Skeletal muscle satellite cell (primary cell): ENCODE measurements around the gene STRBP.
"Not testable (repeated sequence)": the region's sequence is repeated elsewhere in the genome, so short reads cannot be mapped to it uniquely, and the experiment has no call there.

Experiments used
- H3K27me3 ChIP-seq: 2 replicates; pipeline ENCODE4 v1.7.0; 2013; ENCODE audit warnings: low read length; ENCODE audit not compliant: control insufficient read depth, insufficient read depth
- H3K36me3 ChIP-seq: 2 replicates; pipeline ENCODE4 v1.7.0; 2013; ENCODE audit warnings: mild to moderate bottlenecking, control low read depth, low read length; ENCODE audit not compliant: insufficient read depth
- H3K4me1 ChIP-seq: 2 replicates; pipeline ENCODE4 v1.7.0; 2013; ENCODE audit warnings: low read length; ENCODE audit not compliant: control insufficient read depth, insufficient read depth
- H3K4me2 ChIP-seq: 2 replicates; pipeline ENCODE4 v1.7.0; 2013; ENCODE audit warnings: mild to moderate bottlenecking, low read length
- H3K4me3 ChIP-seq: 2 replicates; pipeline ENCODE4 v1.7.0; 2013; ENCODE audit warnings: low read length
- H3K9ac ChIP-seq: 2 replicates; pipeline ENCODE4 v1.7.0; 2013; ENCODE audit warnings: mild to moderate bottlenecking, low read depth, low read length, moderate library complexity
- H3K9me3 ChIP-seq: replicated peaks from 2 replicates; pipeline ENCODE4 v1.7.0; 2013; ENCODE audit warnings: mild to moderate bottlenecking, control low read depth, low read length

The STRBP gene

DNA sequence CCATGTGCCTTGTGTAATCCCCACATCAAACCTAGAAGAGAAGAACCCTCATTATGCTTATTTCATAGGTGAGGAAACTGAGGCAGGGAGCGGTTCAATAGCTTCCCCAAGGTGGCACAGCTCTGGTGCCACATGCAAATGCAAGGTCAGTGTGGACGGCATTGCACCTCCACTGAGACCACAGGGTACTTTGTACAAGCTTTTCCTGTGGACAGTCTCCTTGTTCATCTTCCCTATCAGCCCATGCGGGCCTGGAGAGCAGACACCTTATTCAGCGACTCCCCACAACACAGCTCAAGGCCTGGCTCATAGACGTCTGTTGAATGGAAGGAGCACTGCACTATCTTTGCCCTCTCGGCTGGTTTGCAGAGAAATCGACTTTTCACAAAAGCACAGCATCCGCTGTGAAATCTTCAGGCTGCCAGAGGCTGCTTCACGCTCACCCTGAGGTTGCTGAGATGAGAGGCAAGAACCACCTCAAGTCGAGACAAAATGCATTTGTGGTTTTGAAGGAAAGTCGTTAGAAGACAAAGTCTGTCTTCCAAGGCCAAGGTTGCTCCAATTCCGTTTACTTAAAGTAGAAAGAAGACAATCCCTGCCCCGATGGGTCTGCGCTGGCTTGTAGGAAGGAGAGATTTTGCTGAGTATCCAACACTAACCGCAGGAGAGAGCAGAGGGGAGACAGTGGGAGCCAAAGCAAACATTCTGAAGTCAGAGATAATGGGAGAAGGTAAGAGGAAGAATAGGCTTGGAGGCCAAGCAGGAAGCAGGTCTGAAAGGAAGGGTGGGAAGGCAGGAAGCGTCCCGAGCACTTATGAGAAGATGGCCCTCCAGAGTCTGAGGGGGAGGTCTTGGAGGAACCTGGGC lies 34.2 kb upstream of the STRBP start:
- no peak overlapping the region for H3K4me3 ChIP-seq
- H3K4me2 ChIP-seq = no peak overlapping the region
- H3K9me3 ChIP-seq = no peaks in the 10 kb centered on the region
- H3K9ac ChIP-seq = no peak overlapping the region
- H3K27me3 ChIP-seq = peaks cover 45% of the 10 kb centered on the region
- no peaks in the 10 kb centered on the region for H3K36me3 ChIP-seq
- no peaks in the 10 kb centered on the region for H3K4me1 ChIP-seq

DNA sequence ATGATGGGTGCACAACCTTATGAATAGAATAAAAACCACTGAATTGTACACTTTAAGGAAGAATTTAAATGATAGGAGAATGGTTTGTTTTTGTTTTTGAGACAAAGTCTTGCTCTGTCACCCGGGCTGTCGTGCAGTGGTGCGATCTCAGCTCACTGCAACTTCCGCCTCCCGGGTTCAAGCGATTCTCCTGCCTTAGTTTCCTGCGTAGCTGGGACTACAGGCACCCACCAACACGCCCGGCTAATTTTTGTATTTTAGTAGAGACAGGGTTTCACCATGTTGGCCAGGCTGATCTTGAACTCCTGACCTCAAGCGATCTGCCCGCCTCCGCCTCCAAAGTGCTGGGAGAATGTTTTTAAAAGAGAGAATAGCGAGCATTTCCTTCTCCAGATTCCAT lies 33.5 kb upstream of the STRBP start:
- not testable (repeated sequence) for H3K9me3 ChIP-seq, H3K4me2 ChIP-seq, H3K36me3 ChIP-seq, H3K4me3 ChIP-seq, H3K4me1 ChIP-seq, H3K9ac ChIP-seq
- peaks cover 38% of the 10 kb centered on the region for H3K27me3 ChIP-seq

DNA sequence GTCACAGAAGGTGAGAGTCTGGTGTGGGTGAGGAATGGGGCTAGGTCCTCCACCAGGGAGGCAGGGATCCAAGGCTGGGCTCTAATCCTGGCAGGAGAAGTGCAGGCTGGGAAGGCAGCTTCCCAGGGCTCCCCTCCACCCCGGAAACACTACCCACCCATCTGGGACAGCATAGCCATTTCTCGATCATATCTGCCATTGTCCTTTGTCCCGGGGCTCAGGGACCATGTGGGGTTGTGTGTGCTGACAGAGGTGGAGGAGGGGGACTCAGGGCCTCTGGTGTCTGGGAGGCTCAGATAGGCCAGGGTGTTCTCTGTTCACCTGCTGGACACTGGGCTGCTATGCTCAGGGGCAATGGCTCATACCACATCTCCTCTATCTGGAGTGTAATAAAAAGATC lies 32.2 kb upstream of the STRBP start:
- Histone ChIP-seq H3K9ac (no peak overlapping the region), H3K27me3 (peaks cover 36% of the 10 kb centered on the region), H3K36me3 (no peaks in the 10 kb centered on the region), H3K4me3 (no peak overlapping the region), H3K9me3 (no peaks in the 10 kb centered on the region), H3K4me2 (no peak overlapping the region), H3K4me1 (no peaks in the 10 kb centered on the region)

DNA sequence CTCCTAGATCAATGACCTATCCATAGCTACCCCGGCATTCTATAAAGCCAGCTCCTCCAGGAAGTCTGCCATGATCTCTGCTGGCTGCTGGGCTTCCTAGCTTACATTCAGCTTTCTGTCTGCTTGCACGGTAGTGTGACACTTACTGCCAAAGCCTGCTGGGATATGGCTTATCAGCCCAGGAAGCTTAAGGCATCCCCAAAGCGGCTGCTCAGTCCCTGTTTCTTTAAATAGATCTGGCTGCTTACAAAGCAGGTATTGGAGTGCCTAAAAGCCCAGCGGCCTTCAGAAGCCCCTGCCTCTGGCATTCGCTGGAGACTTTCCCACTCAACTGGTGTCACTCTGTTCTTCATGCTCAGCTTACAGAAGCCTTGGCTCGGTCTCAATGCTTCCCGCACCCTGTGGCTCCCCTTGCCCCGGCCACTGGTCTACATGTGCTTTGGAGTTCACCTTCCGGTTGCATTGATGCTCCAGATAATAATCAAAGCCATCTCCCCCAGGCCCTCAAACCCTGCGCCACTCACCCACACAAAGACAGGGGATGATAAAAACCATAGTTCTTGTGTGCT lies 31.3 kb upstream of the STRBP start:
- no peak overlapping the region for H3K4me2 ChIP-seq
- H3K4me3 ChIP-seq = no peak overlapping the region
- no peaks in the 10 kb centered on the region for H3K4me1 ChIP-seq
- peaks cover 36% of the 10 kb centered on the region for H3K27me3 ChIP-seq
- H3K36me3 ChIP-seq = no peaks in the 10 kb centered on the region
- no peak overlapping the region for H3K9ac ChIP-seq
- H3K9me3 ChIP-seq = no peaks in the 10 kb centered on the region

DNA sequence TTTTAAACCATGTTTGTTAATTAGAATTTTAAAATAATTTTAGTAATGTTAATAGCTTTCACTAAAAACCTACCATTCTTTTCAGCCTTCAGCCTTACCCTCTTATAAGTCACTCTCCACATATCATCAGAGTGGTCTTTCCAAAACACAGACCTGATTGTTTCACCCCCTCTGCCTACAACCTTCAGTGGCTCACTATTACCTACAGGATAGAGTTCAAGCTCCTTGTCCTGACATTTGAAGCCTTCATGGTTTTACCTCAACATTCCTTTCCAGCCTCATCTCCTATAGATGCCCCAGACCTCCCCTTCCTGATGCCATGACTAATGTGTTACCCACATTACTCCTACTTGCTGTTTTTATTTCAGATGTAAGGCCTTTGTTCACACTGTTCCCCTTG lies 27.8 kb upstream of the STRBP start:
- H3K9ac ChIP-seq = no peak overlapping the region
- no peaks in the 10 kb centered on the region for H3K4me1 ChIP-seq
- no peak overlapping the region for H3K4me2 ChIP-seq
- H3K27me3 ChIP-seq = peaks cover 33% of the 10 kb centered on the region
- H3K9me3 ChIP-seq = no peaks in the 10 kb centered on the region
- H3K36me3 ChIP-seq = no peaks in the 10 kb centered on the region
- H3K4me3 ChIP-seq = no peak overlapping the region

- H3K4me1 ChIP-seq = no peaks in the 10 kb centered on the region
- no peak overlapping the region for H3K9ac ChIP-seq
- H3K36me3 ChIP-seq = no peaks in the 10 kb centered on the region
- no peaks in the 10 kb centered on the region for H3K9me3 ChIP-seq
- no peak overlapping the region for H3K4me2 ChIP-seq
- peaks cover 22% of the 10 kb centered on the region for H3K27me3 ChIP-seq
- H3K4me3 ChIP-seq = no peak overlapping the region
Observed at GRCh38 chr9:123291736-123292135, 23.4 kb upstream of the STRBP start.

DNA sequence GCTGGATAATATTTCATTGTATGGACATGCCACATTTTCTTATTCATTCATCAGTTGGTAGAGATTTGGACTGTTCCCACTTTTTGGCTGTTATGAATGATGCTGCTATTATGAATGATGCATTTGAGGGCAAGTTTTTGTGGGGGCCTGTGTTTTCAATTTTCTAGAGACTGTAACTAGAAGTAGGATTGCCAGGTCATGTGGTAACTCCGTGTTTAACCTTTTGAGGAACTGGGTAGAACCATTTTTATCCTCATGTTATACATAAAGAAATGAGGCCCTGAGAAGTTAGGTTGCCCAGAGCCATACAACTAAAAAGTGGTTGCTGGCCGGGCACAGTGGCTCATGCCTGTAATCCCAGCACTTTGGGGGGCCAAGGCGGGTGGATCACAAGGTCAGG lies 22.4 kb upstream of the STRBP start:
- no peak overlapping the region for H3K4me2 ChIP-seq
- H3K9me3 ChIP-seq = no peaks in the 10 kb centered on the region
- no peak overlapping the region for H3K9ac ChIP-seq
- H3K4me1 ChIP-seq = no peaks in the 10 kb centered on the region
- no peak overlapping the region for H3K4me3 ChIP-seq
- no peaks in the 10 kb centered on the region for H3K36me3 ChIP-seq
- H3K27me3 ChIP-seq = peaks cover 24% of the 10 kb centered on the region

- Histone ChIP-seq H3K4me1 (no peaks in the 10 kb centered on the region), H3K36me3 (no peaks in the 10 kb centered on the region), H3K4me3 (no peak overlapping the region), H3K9ac (no peak overlapping the region), H3K27me3 (peaks cover 30% of the 10 kb centered on the region), H3K4me2 (no peak overlapping the region), H3K9me3 (no peaks in the 10 kb centered on the region)
Observed at GRCh38 chr9:123287639-123288038, 19.3 kb upstream of the STRBP start.

DNA sequence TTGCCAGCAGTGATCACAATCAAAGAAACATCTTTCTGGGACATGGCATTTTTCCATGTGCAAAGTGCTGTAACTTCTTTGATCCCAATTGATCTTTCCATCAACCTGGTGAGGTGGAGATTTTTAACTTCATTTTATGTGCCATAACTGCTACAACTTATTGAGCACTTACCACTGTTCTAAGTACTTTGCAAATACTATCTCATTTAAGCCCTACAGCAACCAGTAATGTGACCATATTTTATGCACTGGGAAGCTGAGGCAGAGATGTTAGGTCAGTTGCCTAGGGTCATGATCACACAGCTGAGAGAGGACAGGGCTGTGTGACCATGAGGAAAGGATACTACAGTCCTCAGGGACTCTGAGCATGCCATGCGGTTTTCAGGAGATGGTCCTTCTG lies 17.9 kb upstream of the STRBP start:
- no peak overlapping the region for H3K4me3 ChIP-seq
- H3K4me1 ChIP-seq = no peaks in the 10 kb centered on the region
- no peak overlapping the region for H3K4me2 ChIP-seq
- no peak overlapping the region for H3K9ac ChIP-seq
- H3K27me3 ChIP-seq = peaks cover 34% of the 10 kb centered on the region
- H3K9me3 ChIP-seq = no peaks in the 10 kb centered on the region
- no peaks in the 10 kb centered on the region for H3K36me3 ChIP-seq

- Histone ChIP-seq H3K4me2 (no peak overlapping the region), H3K27me3 (peaks cover 37% of the 10 kb centered on the region), H3K9ac (no peak overlapping the region), H3K9me3 (no peaks in the 10 kb centered on the region), H3K4me3 (no peak overlapping the region), H3K36me3 (no peaks in the 10 kb centered on the region), H3K4me1 (no peaks in the 10 kb centered on the region)
Observed at GRCh38 chr9:123284656-123285055, 16.3 kb upstream of the STRBP start.

DNA sequence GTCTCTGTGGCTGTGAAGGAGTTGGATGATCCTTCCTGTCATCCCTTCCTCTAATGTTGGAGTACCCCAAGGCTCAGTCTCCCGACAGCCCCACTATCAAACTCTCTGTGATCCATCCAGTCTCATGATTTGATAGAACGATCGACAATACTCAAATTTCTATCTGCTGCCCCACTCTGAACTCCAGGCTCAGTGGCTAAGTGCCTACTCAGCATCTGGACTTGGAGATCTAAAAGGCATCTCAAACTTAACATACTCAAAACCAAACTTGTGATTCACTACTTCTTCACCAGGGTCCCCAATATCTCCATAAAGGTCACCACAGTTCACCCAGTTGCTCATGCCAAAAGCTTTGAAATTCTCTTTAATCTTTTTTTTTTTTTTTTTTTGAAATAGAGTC lies 15.1 kb upstream of the STRBP start:
- Histone ChIP-seq H3K4me1 (no peaks in the 10 kb centered on the region), H3K27me3 (peaks cover 44% of the 10 kb centered on the region), H3K9ac (no peak overlapping the region), H3K4me3 (no peak overlapping the region), H3K36me3 (no peaks in the 10 kb centered on the region), H3K9me3 (no peaks in the 10 kb centered on the region), H3K4me2 (no peak overlapping the region)

DNA sequence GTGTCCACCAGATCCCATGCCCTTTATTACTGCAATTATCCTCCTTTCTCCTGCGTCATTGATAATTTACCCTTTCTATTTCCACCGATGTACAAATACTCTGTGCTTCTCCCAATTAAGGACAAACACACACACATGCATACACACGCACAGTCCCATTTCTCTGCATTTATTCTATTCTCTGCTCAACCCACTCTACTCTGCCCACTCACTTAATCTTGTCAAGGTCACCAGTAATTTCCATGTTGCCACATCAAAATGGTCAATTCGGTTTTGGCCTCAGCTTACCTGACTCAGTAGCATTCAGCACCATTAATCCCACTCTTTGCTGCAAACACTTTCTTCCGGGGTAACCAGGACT lies 14.6 kb upstream of the STRBP start:
- H3K36me3 ChIP-seq = no peaks in the 10 kb centered on the region
- H3K27me3 ChIP-seq = peaks cover 48% of the 10 kb centered on the region
- H3K9me3 ChIP-seq = no peaks in the 10 kb centered on the region
- H3K4me2 ChIP-seq = no peak overlapping the region
- H3K4me3 ChIP-seq = no peak overlapping the region
- H3K9ac ChIP-seq = no peak overlapping the region
- H3K4me1 ChIP-seq = no peaks in the 10 kb centered on the region
